ENCODE results near the gene KIF1B. TPM values are rescaled to one million over a fixed set of nuclear protein-coding genes. Genes with fewer than 3 reads are reported as not detected.
"Not testable (repeated sequence)": the region's sequence is repeated elsewhere in the genome, so short reads cannot be mapped to it uniquely, and the experiment has no call there.

The KIF1B gene
- total RNA-seq, 1 donor, result 8.1 TPM

- DNase-seq (ENCODE audit: low read depth in 2 of 3, low spot score in 2 of 3), result no peak
These were observed 20.7 kb upstream of the KIF1B start for GRCh38 chr1:10189659-10190058.

DNA sequence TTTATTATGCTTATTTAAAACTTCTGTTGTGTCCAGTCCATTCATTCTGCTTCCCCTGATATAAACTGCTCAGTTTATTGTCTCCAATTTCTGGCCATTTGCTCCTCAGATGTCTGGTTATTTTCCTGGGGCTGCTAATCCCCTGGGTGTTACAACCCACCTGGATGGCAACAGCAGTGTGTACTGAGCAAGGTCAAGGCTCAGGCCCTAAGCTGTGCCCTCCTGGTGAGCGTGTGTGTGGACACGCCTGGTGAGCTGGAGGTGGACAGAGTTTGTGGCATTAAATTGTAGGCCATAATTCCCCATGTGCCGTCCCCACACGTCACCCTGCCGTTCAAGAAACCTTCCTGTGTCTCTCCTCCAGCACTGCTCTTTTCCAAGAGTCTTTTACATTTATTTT, 18.1 kb upstream of the KIF1B start:
- DNase-seq (ENCODE audit: low read depth in 2 of 3, low spot score in 2 of 3), result no peak

- no peak for DNase-seq (ENCODE audit: low read depth in 2 of 3, low spot score in 2 of 3)
These were observed 17.1 kb upstream of the KIF1B start for GRCh38 chr1:10193288-10193687.

DNA sequence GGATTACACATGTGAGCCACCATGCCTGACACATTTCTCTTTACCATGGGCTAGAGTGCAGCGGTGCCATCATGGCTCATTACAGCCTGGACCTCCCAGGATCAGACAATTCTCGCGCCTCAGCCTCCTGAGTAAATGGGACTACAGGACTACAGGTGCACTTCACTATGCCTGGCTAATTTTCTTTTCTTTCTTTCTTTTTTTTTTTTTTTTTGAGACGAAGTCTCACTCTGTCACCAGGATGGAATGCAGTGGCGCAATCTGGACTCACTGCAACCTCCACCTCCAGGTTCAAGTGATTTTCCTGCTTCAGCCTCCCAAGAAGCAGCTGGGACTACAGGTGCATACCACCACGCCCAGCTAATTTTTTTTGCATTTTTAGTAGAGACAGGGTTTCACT, 14.8 kb upstream of the KIF1B start:
- DNase-seq (ENCODE audit: low read depth in 2 of 3, low spot score in 2 of 3), result no peak

- no peak for DNase-seq (ENCODE audit: low read depth in 2 of 3, low spot score in 2 of 3)
These were observed 13.4 kb upstream of the KIF1B start for GRCh38 chr1:10196976-10197375.

GRCh38 chr1:10200620-10201019, 9.8 kb upstream of the KIF1B start:
- no peak for DNase-seq (ENCODE audit: low read depth in 2 of 3, low spot score in 2 of 3)

- DNase-seq (ENCODE audit: low read depth in 2 of 3, low spot score in 2 of 3), result no peak
These were observed 6.2 kb upstream of the KIF1B start for GRCh38 chr1:10204003-10204642.

GRCh38 chr1:10205206-10205605, 5.2 kb upstream of the KIF1B start:
- not testable (repeated sequence) for DNase-seq (ENCODE audit: low read depth in 2 of 3, low spot score in 2 of 3)

- no peak for DNase-seq (ENCODE audit: low read depth in 2 of 3, low spot score in 2 of 3)
These were observed 2.6 kb upstream of the KIF1B start for GRCh38 chr1:10207810-10208209.

GRCh38 chr1:10208537-10208936, 1.8 kb upstream of the KIF1B start:
- peak in 1 of 3 donors; percentile 44 for DNase-seq (ENCODE audit: low read depth in 2 of 3, low spot score in 2 of 3)

GRCh38 chr1:10209590-10209904, 823 bp upstream of the KIF1B start:
- no peak for DNase-seq (ENCODE audit: low read depth in 2 of 3, low spot score in 2 of 3)

DNA sequence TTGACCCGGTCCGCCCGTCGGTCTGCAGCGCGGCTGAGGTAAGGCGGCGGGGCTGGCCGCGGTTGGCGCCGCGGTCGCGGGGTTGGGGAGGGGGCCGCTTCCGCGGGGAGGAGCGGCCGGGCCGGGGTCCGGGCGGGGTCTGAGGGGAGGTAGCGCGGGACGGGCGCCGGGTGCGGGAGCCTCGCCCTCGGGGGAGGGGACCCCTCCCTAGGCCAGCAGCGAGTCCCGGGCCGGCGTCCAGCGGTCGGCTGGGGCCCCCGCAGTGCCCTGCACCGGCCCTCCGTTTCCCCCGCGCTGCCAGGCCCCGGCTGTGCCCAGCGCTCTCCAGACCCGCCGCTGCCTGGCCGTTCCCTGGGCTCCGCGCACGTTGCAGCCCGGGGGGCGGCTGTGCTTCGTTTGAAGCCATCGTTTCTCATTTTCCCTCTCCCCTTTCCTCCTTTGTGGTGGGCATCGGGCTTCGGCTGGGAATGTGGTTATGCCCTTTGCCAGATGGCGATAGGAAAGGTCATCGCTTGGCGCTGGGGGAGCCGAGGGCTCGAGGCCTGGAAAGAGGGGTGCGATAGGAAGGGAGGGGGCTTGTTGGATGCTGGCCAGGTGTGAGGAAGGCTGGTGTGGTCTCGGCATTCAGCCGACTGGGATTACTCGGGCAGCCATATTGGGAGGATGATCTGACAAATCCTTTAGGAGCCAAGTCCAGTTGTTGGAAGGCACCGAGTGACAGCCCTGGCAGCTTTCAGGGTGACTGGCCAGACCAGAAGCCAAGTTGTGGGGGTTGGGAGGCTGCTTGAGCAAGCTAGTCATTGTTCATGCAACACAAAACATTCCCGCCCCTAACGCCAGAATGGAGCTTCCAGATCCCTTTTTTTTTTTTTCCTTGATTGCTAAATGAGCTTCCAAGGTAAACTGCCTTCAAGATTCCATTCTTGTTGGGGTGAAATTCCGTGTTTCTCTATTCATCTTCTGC, 753 bp downstream of the KIF1B start:
- peak in 1 of 3 donors; percentile 11 for DNase-seq (ENCODE audit: low read depth in 2 of 3, low spot score in 2 of 3)

DNA sequence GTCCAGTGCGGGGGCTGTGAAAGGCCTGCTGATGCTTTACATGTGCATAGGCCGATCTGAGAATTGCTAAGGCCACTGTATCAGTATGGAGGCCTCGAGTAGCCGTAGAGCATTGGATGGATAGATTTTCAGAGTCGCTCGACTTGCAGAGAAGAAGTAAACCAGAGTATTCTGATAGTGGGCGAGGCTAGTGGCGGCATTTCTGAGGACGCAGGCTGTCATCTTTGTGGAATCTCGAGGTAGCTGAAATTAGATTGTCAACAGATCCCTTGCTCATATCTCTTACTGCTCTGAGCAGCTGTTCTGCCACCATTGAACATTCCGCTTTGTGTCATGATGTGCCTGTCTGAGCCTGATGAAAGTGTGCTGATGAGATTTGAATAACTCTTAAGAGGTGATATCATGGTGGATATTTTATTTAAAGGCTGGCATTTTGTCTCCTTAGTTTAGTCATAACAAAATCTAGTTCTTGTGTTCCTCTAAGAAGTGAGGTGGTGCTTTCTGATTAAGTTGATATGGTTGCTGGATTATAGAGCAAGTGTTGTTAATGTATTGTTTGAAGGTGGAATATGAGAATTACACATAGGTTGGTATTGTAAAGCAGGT, 1.5 kb downstream of the KIF1B start:
- no peak for DNase-seq (ENCODE audit: low read depth in 2 of 3, low spot score in 2 of 3)

GRCh38 chr1:10212476-10212875, 2.1 kb downstream of the KIF1B start:
- DNase-seq (ENCODE audit: low read depth in 2 of 3, low spot score in 2 of 3), result no peak

DNA sequence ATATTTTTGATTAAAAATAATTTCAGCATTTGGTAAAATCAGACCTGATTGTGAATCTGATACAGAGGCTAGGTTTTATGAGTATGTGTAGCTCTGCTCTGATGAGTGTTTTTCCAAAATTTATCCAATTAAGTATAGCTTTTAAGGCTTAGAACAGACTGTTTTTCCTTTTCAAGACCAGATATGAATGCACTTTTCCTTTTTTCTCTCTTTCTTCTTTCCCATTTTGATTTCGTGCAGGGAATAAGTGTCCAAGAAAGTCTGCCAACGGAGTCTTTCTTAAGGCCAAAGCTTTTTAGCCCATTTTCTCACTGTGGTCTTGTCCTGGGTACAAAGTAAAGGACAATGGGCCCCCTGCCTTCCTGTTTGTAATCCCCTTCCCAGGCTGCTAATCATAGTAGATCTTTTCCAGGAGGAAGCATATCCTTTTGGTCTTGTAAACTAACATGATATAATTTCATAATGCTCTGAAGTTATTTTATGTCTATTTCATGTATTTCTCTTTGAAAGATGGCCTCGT, 2.9 kb downstream of the KIF1B start:
- DNase-seq (ENCODE audit: low read depth in 2 of 3, low spot score in 2 of 3), result no peak

- DNase-seq (ENCODE audit: low read depth in 2 of 3, low spot score in 2 of 3), result peak in 1 of 3 donors; percentile 33
These were observed 5.8 kb downstream of the KIF1B start for GRCh38 chr1:10216090-10216749.

DNA sequence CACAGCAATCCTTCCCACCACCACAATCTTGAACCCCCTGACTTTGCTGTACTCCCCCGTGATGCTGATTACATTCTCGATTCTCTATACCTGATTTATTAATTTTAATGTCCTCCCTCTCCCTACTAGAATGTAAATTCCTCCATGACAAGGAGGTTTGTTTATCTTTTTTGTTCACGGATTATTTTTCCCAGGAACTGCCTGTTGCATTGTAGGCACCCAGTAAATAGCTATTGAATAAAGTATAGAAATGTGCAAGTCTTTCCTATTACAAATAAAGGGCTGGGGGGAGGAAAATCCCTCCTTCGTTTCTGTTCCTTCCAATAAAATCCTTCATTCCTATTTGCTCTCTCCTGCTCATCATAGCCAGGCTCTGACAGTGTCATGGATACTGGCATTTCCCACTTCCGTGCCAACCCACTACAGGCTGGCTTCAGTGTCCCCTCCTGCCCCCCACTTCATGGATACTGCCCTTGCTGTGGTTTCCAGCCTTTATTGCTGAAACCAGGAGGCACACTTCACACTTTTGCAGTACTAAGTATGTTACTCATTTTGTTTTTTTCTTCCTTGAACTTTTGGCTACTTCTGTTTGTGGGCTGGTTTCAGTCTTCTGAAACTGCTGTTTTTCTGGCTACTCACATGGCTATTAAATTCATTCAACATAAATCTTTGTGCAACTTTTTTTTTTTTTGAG, 7.5 kb downstream of the KIF1B start:
- DNase-seq (ENCODE audit: low read depth in 2 of 3, low spot score in 2 of 3), result no peak

- DNase-seq (ENCODE audit: low read depth in 2 of 3, low spot score in 2 of 3), result no peak
These were observed 9.8 kb downstream of the KIF1B start for GRCh38 chr1:10220200-10220599.

GRCh38 chr1:10220657-10221056, 10.3 kb downstream of the KIF1B start:
- not testable (repeated sequence) for DNase-seq (ENCODE audit: low read depth in 2 of 3, low spot score in 2 of 3)

GRCh38 chr1:10225573-10225972, 15.2 kb downstream of the KIF1B start:
- DNase-seq (ENCODE audit: low read depth in 2 of 3, low spot score in 2 of 3), result no peak
